CD4-positive, alpha-beta T cell treated with Interleukin-17A for 1 hour (primary cell): ENCODE data around the gene SLC7A10.
"Not testable (repeated sequence)": the region's sequence is repeated elsewhere in the genome, so short reads cannot be mapped to it uniquely, and the experiment has no call there.

Source experiments
- DNase-seq: peaks from one replicate; pipeline ENCODE4 v3.0.0-alpha.2; 2020

Gene SLC7A10

GRCh38 chr19:33236696-33237390, 11.2 kb upstream of the SLC7A10 start:
- DNase-seq = no peak

- DNase-seq = peak; percentile 14
Observed at GRCh38 chr19:33235996-33236350, 10.3 kb upstream of the SLC7A10 start.

- peak; percentile 79 for DNase-seq
Observed at GRCh38 chr19:33235269-33235995, 9.8 kb upstream of the SLC7A10 start.

DNA sequence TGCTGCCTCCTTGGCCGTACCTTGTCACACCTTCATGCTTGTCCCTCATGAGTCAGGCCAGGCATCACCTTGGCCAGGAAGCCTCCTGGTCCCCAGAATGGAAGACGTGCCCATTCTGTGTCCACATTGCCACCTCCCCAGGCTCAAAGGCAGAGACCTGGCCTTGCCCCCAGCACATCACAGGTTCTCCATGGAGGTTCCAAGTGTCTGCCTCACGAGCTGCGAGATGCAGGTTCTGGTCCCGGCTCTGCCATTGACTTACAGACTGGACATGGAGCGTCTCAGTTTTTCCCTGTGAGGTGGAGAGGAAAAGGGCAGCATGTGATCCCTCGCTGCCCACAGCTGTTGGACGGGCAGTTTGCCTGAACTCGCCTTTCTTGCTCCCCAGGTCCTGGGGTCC, 9.1 kb upstream of the SLC7A10 start:
- DNase-seq = no peak

- no peak for DNase-seq
Observed at GRCh38 chr19:33234092-33234491, 8.4 kb upstream of the SLC7A10 start.

DNA sequence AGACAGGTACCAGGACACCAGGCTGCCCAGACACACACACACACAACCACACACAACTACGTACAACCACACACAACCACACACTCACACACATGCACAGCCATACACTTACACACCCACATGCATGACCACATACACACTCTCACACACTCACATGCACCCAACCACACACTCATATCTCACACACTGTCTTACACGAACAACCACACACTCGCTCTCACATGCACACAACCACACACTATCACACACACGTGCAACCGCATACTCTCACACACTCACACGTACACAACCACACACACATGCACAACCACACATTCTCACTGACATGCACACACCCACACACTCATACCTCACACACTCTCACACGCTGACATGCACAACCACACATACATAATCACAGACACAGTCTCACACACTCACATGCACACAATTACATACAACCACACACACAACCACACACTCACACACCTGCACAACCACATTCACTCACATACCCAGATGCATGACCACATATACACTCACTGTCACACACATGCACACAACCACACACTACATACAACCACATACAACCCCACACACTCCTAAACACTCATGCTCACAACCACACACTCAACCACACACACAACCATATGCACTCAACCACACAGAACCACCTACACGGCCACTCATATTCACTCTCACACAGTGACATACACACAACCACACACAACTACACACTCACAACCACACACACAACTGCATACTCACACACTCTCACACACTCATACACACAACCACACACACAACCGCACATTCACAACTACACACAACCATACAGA, 7.6 kb upstream of the SLC7A10 start:
- DNase-seq = no peak

GRCh38 chr19:33232656-33233055, 7.0 kb upstream of the SLC7A10 start:
- no peak for DNase-seq

- no peak for DNase-seq
Observed at GRCh38 chr19:33231511-33231910, 5.9 kb upstream of the SLC7A10 start.

DNA sequence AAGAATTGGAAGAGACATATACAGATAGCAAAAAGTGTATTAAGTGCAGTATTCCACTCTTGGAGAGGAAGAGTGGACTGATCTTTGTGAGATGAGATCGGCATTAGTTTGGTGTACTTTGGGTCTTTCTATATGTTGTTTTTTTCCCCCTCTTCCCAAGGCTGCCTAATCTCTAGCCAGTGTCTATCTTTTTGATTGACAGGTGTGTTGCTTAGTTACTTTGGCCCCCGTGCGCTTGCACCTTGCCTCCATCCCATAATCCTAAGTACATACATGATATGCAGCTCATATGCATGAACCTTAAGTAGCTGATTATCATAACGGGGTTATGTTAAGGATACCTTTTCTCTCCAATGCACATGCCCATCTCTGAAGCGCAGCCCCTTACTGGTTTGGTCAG, 4.3 kb upstream of the SLC7A10 start:
- no peak for DNase-seq

GRCh38 chr19:33227870-33228599, 2.4 kb upstream of the SLC7A10 start:
- no peak for DNase-seq

DNA sequence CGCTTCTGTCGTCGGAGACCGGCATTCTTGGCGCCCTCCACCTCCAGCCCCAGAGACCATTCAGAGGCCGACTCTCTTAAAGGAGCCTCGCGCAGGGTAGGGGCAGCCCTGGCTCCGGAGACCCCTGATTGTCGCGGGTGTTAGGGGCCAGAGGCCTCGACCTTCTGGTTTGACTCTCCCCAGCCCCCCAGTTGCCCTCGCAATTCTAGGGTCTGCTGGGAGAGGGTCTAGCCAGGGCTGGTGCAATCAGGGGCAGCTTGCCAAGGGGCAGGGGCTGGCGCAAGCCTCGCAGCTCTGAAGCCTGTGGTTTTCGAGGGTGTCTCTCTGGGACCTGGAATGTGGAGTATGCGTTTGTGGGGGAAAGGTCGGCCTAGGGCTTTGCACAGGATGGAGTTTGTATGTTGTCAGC, 1.6 kb upstream of the SLC7A10 start:
- no peak for DNase-seq

GRCh38 chr19:33226550-33227241, 1.0 kb upstream of the SLC7A10 start:
- peak; percentile 6 for DNase-seq

DNA sequence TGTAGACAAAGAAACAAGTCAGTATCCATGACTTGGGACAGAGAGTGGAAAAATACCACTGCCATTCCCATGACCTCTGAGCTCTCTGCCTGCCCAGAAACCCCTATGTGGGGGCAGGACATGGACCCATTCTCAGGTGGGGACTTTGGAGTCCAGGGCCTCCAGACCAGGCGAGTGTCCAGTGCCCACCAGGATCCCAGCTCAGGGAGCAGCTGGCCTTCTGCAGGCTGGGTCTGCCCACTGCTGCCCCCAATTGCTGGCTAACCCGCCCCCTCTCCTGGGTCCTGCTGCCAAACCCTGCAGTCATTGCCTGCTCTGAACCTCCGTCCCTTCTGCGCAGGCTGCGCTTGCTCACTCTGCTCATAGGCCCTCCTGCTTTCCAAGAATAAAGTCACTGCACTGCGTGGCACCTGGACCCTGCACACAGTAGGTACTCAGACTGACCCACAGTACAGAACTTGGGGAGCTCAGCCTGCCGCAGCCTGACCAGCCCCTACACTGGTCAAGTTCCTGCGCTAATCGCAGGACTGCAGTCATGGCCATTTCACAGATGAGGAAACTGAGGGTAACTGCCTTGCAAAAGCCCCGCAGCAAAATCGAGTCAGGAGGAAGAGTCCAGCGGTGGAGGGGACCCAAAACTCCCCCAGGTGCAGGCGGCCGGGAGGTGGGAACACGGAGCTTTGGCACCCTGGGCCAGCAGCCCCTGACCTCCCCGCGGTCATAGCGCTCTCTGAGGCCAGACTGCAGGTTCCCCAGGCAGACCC, 774 bp downstream of the SLC7A10 start:
- no peak for DNase-seq

DNA sequence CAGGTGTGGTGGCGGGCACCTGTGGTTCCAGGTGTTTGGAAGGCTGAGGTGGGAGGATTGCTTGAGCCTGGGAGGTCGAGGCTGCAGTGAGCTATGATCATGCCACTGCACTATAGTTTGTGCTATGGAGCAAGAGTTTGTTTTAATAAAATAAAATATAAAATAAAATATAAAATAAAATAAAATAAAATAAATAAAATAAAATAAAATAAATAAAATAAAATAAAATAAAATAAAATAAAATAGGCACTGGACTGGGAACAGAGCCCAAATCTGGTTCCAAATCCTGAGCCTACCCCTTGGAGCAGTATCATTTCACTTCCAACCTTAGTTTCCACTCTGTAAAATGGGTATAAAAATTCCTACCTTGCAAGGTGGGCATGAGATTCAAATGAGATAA, 3.4 kb downstream of the SLC7A10 start:
- DNase-seq = not testable (repeated sequence)

DNA sequence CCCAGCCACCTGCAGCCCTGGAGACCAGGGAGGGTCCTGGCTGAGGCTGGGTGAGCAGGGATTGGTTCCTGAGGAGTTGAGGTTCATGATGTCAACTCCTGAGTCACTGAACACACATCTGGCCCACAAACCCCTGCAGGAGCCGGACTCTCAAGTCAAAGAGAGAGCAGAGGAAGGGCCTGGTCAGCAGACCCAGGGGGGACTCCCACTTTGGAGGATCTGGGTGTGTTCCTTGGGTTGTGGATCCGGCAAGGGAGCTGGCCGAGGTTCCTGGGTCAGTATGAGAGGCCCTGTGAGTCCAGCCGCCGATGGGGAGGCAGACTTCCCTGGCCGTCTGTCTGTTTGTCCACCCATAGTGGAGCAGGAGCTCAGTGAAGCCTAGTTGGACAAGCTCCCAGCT, 4.0 kb downstream of the SLC7A10 start:
- DNase-seq = no peak

GRCh38 chr19:33220735-33221134, 4.9 kb downstream of the SLC7A10 start:
- DNase-seq = no peak

DNA sequence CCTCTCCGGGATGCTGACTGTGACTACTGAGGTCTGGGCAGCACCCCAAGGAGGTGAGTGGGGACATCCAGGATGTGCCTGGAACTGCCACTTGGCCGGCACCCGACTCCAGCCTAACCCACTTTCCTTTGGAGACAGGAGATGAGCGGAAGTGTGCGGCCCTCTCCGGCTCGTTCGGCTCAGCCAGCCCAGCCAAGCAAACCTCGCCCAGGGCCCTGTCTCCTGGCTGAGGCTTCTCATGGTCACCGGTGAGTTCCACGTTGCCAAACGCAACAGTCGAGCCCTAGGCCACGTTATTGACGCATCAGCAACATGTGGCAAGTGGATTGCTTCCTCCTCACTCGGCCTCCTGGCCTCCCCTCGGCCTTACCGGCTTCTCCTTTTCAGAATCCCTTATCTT, 5.5 kb downstream of the SLC7A10 start:
- no peak for DNase-seq

DNA sequence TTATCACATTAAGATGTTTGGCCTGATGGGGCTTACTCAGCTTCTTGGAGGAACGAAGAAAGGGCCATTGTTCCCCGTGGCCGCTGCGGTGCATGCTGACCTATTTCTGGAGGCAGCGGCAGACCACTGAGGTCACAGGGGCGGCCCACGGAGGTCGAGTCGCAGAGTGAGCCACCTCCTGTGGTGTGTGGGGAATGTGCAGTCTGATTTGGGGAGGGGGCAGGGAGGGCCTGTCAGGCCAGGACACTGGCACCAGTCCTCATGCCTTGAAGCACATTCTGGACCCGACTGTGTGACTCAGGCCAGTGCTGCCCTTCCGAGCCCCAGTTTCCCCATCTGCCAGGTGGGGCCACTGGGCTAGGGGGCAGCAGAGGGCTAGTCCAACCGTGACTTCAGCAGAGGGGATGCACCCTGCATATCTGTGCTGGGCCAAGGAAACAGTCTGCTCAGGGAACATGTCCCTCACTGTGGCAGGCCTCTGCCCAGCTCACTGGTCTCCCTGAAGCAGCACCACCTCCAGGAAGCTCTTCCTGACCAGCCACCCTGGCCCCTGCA, 6.3 kb downstream of the SLC7A10 start:
- DNase-seq = no peak

DNA sequence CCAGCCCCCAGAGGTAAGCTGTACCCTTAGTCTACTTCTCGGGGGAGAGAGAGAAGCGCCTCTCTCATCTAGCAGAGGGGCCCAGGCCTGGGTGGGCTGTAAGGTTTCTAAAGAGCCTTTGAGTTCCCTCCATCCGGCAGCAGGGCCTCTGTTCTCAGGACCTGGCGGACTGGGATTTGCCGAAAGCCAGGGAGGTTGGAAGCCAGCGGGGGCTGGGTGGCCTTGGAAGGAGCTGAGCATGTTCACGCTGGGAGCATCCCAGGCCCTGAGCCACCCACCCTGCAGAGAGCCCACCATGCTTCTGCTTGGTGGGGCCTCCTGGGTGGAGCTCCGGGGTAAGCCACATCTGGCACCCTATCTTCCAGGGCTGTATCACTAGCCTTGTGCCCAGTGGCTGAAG, 7.8 kb downstream of the SLC7A10 start:
- no peak for DNase-seq

- peak; percentile 6 for DNase-seq
Observed at GRCh38 chr19:33216198-33216830, 9.3 kb downstream of the SLC7A10 start.
